Measurements from ENCODE around the gene PPT2.

- TF ChIP-seq CTCF (conservative IDR thresholded peaks at IDR 0.05 in 1 of 2, IDR thresholded peaks at IDR 0.05 in 1 of 2; ENCODE audit: low read depth in 1 of 2, low read length in 2 of 2) (no peak), EZH2 (IDR thresholded peaks at IDR 0.05; ENCODE audit: low read length, missing control alignments) (no peak)
Measured at GRCh38 chr6:32194388-32194787, 40.4 kb downstream of the PPT2 start.

Data from fibroblast of lung (primary cell).